GM23338 (cell line): ENCODE data around the gene CMBL. TPM values are rescaled to one million over a fixed set of nuclear protein-coding genes. Genes with fewer than 3 reads are reported as not detected.

Source experiments
- ATAC-seq: fragments of 200-7000 bp; cut with Tn5 transposase; 3 replicates; pipeline ENCODE4 v1.9.1; 2020
- DNase-seq: peaks from one replicate; pipeline ENCODE4 v3.0.0-alpha.2; 2015; ENCODE audit warnings: low spot score
- H2AFZ ChIP-seq: fragments of 200-600 bp; sonication (generic); 2 replicates; pipeline ENCODE4 v1.8.0; 2016; ENCODE audit warnings: antibody characterized with exemption, mild to moderate bottlenecking, moderate library complexity
- H3F3A ChIP-seq: fragments of 200-600 bp; sonication (generic); replicated peaks from 2 replicates; pipeline ENCODE4 v1.8.0; 2017; ENCODE audit warnings: antibody characterized with exemption, mixed run types, low read depth
- H3K27ac ChIP-seq: fragments of 200-600 bp; sonication (generic); 2 replicates; pipeline ENCODE4 v1.6.1; 2016; ENCODE audit warnings: low read depth
- H3K27me3 ChIP-seq: fragments of 200-600 bp; sonication (generic); 2 replicates; pipeline ENCODE4 v1.8.0; 2016; ENCODE audit warnings: mild to moderate bottlenecking, mixed run types, moderate library complexity; ENCODE audit not compliant: insufficient read depth
- H3K36me3 ChIP-seq: fragments of 200-600 bp; sonication (generic); 2 replicates; pipeline ENCODE4 v1.8.0; 2016; ENCODE audit warnings: mild to moderate bottlenecking; ENCODE audit not compliant: insufficient read depth
- H3K4me1 ChIP-seq: fragments of 200-600 bp; sonication (generic); 2 replicates; pipeline ENCODE4 v1.8.0; 2016; ENCODE audit warnings: mild to moderate bottlenecking, moderate library complexity; ENCODE audit not compliant: insufficient read depth
- H3K4me2 ChIP-seq: fragments of 200-600 bp; sonication (generic); 2 replicates; pipeline ENCODE4 v1.7.1; 2017; ENCODE audit warnings: mixed run types
- H3K4me3 ChIP-seq: fragments of 200-600 bp; sonication (generic); 2 replicates; pipeline ENCODE4 v1.6.1; 2016; ENCODE audit warnings: mixed run types
- H3K79me2 ChIP-seq: fragments of 200-600 bp; sonication (generic); replicated peaks from 2 replicates; pipeline ENCODE4 v1.8.0; 2017; ENCODE audit warnings: mild to moderate bottlenecking; ENCODE audit not compliant: insufficient read depth
- H3K9me2 ChIP-seq: fragments of 200-600 bp; sonication (generic); 2 replicates; pipeline ENCODE4 v1.8.0; 2017; ENCODE audit not compliant: insufficient read depth
- H4K20me1 ChIP-seq: fragments of 200-600 bp; sonication (generic); replicated peaks from 2 replicates; pipeline ENCODE4 v1.8.0; 2017; ENCODE audit warnings: mild to moderate bottlenecking; ENCODE audit not compliant: insufficient read depth
- H3K27ac Mint-ChIP-seq: 2 replicates; pipeline ENCODE4 v1.8.0; 2020; ENCODE audit warnings: inconsistent platforms, mild to moderate bottlenecking, moderate library complexity, mixed read lengths
- H3K27me3 Mint-ChIP-seq: 3 replicates; pipeline ENCODE4 v1.8.0; 2022; ENCODE audit warnings: low read depth, mild to moderate bottlenecking, moderate library complexity, mixed read lengths, inconsistent platforms; ENCODE audit not compliant: insufficient read depth, poor library complexity
- H3K36me3 Mint-ChIP-seq: 3 replicates; pipeline ENCODE4 v1.8.0; 2021; ENCODE audit warnings: low read depth, mild to moderate bottlenecking, inconsistent platforms, moderate library complexity, mixed read lengths
- H3K4me1 Mint-ChIP-seq: 3 replicates; pipeline ENCODE4 v1.8.0; 2020; ENCODE audit warnings: mild to moderate bottlenecking, inconsistent platforms, mixed read lengths
- H3K4me3 Mint-ChIP-seq: 3 replicates; pipeline ENCODE4 v1.8.0; 2021; ENCODE audit warnings: moderate library complexity, mild to moderate bottlenecking, inconsistent platforms, mixed read lengths
- H3K9me3 Mint-ChIP-seq: 3 replicates; pipeline ENCODE4 v1.8.0; 2020; ENCODE audit warnings: moderate library complexity, mild to moderate bottlenecking, inconsistent platforms, mixed read lengths
- CREB1 ChIP-seq: fragments of 250-450 bp; sonication (Bioruptor Pico); IDR thresholded peaks from 2 replicates; pipeline ENCODE4 v1.5.0; 2020; ENCODE audit warnings: low read depth, mild to moderate bottlenecking, moderate library complexity
- ETS1 ChIP-seq: IDR thresholded peaks from 2 replicates; pipeline ENCODE4 v1.6.1; 2016; ENCODE audit warnings: antibody characterized with exemption
- EZH2 ChIP-seq: fragments of 200-600 bp; sonication (generic); IDR thresholded peaks from one replicate; pipeline ENCODE4 v1.8.0; 2017; ENCODE audit warnings: antibody characterized with exemption, mild to moderate bottlenecking, low read depth; ENCODE audit not compliant: unreplicated experiment
- EZH2phosphoT487 ChIP-seq: fragments of 200-600 bp; sonication (generic); IDR thresholded peaks from one replicate; pipeline ENCODE4 v1.8.1; 2018; ENCODE audit warnings: antibody characterized with exemption; ENCODE audit not compliant: unreplicated experiment
- JUNB ChIP-seq: IDR thresholded peaks from one replicate; pipeline ENCODE4 v1.6.1; 2016; ENCODE audit warnings: antibody characterized with exemption; ENCODE audit not compliant: unreplicated experiment
- NANOG ChIP-seq: IDR thresholded peaks from 2 replicates; pipeline ENCODE4 v1.6.1; 2016; ENCODE audit warnings: antibody characterized with exemption, borderline replicate concordance
- POLR2AphosphoS5 ChIP-seq: IDR thresholded peaks from 2 replicates; pipeline ENCODE4 v1.6.1; 2016; ENCODE audit warnings: antibody characterized with exemption, low read depth
- STAT1 ChIP-seq: IDR thresholded peaks from one replicate; pipeline ENCODE4 v1.6.1; 2016; ENCODE audit warnings: antibody characterized with exemption; ENCODE audit not compliant: unreplicated experiment
- ZNF114 ChIP-seq: fragments of 250-450 bp; sonication (Bioruptor Pico); IDR thresholded peaks from 2 replicates; pipeline ENCODE4 v1.5.0; 2020; ENCODE audit warnings: mild to moderate bottlenecking, moderate library complexity
- ZNF331 ChIP-seq: fragments of 250-450 bp; sonication (Bioruptor Pico); IDR thresholded peaks from 2 replicates; pipeline ENCODE4 v1.5.0; 2020; ENCODE audit warnings: low read depth, mild to moderate bottlenecking, moderate library complexity
- polyA plus RNA-seq: library from polyadenylated mRNA; unstranded; fragments of >200 nt; fragmentation: Nextera tagmentation; extraction: Ambion mirVana; gene quantifications from 2 replicates; pipeline ENCODE4 v1.2.1, GENCODE V29; 2016
- total RNA-seq: library from RNA; depleted of rRNA; stranded (reverse); fragments of >200 nt; shearing (Covaris generic); gene quantifications from 2 replicates; pipeline ENCODE4 v1.2.3, GENCODE V29; 2014
- TF ChIP-seq, protein P1 (sequence below): IDR thresholded peaks from one replicate; pipeline ENCODE4 v1.6.1; 2018; ENCODE audit warnings: antibody characterized with exemption; ENCODE audit not compliant: unreplicated experiment
- TF ChIP-seq, protein P2 (sequence below): fragments of 250-450 bp; sonication (Bioruptor Pico); IDR thresholded peaks from 2 replicates; pipeline ENCODE4 v1.5.0; 2020; ENCODE audit warnings: mild to moderate bottlenecking, moderate library complexity

Gene CMBL
- total and polyA plus RNA-seq, 2 experiments from 2014 or later, result 13.2 to 24.1 TPM

- Histone ChIP-seq H3K4me2 (peak overlapping the region; percentile 54; the same call in 1 of the 2 replicates), H3K27me3 (no peaks in the 10 kb centered on the region), H3K9me2 (no peaks in the 10 kb centered on the region), H3K27ac (peak overlapping the region; percentile 71), H3K36me3 (no peaks in the 10 kb centered on the region), H3K4me1 (peaks cover 17% of the 10 kb centered on the region), H3K79me2 (no peaks in the 10 kb centered on the region), H3K4me3 (no peak overlapping the region), H3F3A (no peaks in the 10 kb centered on the region), H2AFZ (no peak overlapping the region), H4K20me1 (no peaks in the 10 kb centered on the region)
- Mint-ChIP-seq H3K27me3 (peaks cover 8% of the 10 kb centered on the region), H3K9me3 (peaks cover 3% of the 10 kb centered on the region; the same call in 2 of the 3 replicates), H3K4me3 (no peak overlapping the region), H3K27ac (peak overlapping the region; percentile 22), H3K36me3 (peaks cover 5% of the 10 kb centered on the region), H3K4me1 (peaks cover 20% of the 10 kb centered on the region)
- TF ChIP-seq CREB1 (CRISPR knock-in tag), result no peak
- DNase-seq, result no peak
- peak; percentile 33 for ATAC-seq
These were observed 31.7 kb downstream of the CMBL start for GRCh38 chr5:10275991-10276390.

DNA sequence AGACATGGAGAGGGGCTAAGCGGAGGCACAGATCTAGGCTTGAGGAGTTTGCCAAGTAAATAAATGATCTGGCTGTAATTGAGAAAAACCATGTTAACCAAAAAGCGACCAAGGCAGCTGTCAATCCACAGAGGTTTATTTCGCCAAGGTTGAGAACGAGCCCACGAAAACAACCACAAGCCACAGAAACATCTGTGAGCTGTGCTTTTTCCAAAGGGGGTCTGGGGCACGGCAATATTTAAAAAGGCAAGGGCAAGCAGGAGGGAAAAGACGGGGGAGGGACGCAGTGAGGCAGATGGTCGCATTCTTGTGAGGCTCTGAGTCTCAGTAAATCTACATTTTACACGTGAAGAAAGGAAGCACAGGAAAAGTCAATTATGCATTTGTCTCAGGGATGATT, 32.2 kb downstream of the CMBL start:
- ATAC-seq (peak; percentile 32), DNase-seq (no peak)
- Histone ChIP-seq H3K9me2 (no peaks in the 10 kb centered on the region), H3K36me3 (no peaks in the 10 kb centered on the region), H3K79me2 (no peaks in the 10 kb centered on the region), H2AFZ (no peak overlapping the region), H3K4me1 (peaks cover 18% of the 10 kb centered on the region), H3K4me2 (peak overlapping the region; percentile 54; the same call in 1 of the 2 replicates), H3K27ac (peak overlapping the region; percentile 80; the same call in 1 of the 2 replicates), H3F3A (no peaks in the 10 kb centered on the region), H4K20me1 (no peaks in the 10 kb centered on the region), H3K27me3 (no peaks in the 10 kb centered on the region), H3K4me3 (no peak overlapping the region)
- H3K27me3 Mint-ChIP-seq, result peaks cover 8% of the 10 kb centered on the region
- no peak overlapping the region for H3K4me3 Mint-ChIP-seq
- peaks cover 3% of the 10 kb centered on the region; the same call in 2 of the 3 replicates for H3K9me3 Mint-ChIP-seq
- peaks cover 25% of the 10 kb centered on the region for H3K4me1 Mint-ChIP-seq
- peak overlapping the region; percentile 22 for H3K27ac Mint-ChIP-seq
- H3K36me3 Mint-ChIP-seq, result peaks cover 5% of the 10 kb centered on the region
- TF ChIP-seq ETS1 (no peak), ZNF331 (CRISPR knock-in tag) (no peak), ZNF114 (CRISPR knock-in tag) (no peak), JUNB (no peak), EZH2phosphoT487 (no peak), CREB1 (CRISPR knock-in tag) (no peak), NANOG (no peak), STAT1 (no peak), EZH2 (no peak), POLR2AphosphoS5 (no peak)
- TF ChIP-seq, protein P1, sequence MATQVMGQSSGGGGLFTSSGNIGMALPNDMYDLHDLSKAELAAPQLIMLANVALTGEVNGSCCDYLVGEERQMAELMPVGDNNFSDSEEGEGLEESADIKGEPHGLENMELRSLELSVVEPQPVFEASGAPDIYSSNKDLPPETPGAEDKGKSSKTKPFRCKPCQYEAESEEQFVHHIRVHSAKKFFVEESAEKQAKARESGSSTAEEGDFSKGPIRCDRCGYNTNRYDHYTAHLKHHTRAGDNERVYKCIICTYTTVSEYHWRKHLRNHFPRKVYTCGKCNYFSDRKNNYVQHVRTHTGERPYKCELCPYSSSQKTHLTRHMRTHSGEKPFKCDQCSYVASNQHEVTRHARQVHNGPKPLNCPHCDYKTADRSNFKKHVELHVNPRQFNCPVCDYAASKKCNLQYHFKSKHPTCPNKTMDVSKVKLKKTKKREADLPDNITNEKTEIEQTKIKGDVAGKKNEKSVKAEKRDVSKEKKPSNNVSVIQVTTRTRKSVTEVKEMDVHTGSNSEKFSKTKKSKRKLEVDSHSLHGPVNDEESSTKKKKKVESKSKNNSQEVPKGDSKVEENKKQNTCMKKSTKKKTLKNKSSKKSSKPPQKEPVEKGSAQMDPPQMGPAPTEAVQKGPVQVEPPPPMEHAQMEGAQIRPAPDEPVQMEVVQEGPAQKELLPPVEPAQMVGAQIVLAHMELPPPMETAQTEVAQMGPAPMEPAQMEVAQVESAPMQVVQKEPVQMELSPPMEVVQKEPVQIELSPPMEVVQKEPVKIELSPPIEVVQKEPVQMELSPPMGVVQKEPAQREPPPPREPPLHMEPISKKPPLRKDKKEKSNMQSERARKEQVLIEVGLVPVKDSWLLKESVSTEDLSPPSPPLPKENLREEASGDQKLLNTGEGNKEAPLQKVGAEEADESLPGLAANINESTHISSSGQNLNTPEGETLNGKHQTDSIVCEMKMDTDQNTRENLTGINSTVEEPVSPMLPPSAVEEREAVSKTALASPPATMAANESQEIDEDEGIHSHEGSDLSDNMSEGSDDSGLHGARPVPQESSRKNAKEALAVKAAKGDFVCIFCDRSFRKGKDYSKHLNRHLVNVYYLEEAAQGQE, result no peak
- TF ChIP-seq, protein P2, sequence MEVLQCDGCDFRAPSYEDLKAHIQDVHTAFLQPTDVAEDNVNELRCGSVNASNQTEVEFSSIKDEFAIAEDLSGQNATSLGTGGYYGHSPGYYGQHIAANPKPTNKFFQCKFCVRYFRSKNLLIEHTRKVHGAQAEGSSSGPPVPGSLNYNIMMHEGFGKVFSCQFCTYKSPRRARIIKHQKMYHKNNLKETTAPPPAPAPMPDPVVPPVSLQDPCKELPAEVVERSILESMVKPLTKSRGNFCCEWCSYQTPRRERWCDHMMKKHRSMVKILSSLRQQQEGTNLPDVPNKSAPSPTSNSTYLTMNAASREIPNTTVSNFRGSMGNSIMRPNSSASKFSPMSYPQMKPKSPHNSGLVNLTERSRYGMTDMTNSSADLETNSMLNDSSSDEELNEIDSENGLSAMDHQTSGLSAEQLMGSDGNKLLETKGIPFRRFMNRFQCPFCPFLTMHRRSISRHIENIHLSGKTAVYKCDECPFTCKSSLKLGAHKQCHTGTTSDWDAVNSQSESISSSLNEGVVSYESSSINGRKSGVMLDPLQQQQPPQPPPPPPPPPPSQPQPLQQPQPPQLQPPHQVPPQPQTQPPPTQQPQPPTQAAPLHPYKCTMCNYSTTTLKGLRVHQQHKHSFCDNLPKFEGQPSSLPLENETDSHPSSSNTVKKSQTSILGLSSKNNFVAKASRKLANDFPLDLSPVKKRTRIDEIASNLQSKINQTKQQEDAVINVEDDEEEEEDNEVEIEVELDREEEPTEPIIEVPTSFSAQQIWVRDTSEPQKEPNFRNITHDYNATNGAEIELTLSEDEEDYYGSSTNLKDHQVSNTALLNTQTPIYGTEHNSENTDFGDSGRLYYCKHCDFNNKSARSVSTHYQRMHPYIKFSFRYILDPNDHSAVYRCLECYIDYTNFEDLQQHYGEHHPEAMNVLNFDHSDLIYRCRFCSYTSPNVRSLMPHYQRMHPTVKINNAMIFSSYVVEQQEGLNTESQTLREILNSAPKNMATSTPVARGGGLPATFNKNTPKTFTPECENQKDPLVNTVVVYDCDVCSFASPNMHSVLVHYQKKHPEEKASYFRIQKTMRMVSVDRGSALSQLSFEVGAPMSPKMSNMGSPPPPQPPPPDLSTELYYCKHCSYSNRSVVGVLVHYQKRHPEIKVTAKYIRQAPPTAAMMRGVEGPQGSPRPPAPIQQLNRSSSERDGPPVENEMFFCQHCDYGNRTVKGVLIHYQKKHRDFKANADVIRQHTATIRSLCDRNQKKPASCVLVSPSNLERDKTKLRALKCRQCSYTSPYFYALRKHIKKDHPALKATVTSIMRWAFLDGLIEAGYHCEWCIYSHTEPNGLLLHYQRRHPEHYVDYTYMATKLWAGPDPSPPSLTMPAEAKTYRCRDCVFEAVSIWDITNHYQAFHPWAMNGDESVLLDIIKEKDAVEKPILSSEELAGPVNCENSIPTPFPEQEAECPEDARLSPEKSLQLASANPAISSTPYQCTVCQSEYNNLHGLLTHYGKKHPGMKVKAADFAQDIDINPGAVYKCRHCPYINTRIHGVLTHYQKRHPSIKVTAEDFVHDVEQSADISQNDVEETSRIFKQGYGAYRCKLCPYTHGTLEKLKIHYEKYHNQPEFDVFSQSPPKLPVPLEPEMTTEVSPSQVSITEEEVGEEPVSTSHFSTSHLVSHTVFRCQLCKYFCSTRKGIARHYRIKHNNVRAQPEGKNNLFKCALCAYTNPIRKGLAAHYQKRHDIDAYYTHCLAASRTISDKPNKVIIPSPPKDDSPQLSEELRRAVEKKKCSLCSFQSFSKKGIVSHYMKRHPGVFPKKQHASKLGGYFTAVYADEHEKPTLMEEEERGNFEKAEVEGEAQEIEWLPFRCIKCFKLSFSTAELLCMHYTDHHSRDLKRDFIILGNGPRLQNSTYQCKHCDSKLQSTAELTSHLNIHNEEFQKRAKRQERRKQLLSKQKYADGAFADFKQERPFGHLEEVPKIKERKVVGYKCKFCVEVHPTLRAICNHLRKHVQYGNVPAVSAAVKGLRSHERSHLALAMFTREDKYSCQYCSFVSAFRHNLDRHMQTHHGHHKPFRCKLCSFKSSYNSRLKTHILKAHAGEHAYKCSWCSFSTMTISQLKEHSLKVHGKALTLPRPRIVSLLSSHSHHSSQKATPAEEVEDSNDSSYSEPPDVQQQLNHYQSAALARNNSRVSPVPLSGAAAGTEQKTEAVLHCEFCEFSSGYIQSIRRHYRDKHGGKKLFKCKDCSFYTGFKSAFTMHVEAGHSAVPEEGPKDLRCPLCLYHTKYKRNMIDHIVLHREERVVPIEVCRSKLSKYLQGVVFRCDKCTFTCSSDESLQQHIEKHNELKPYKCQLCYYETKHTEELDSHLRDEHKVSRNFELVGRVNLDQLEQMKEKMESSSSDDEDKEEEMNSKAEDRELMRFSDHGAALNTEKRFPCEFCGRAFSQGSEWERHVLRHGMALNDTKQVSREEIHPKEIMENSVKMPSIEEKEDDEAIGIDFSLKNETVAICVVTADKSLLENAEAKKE (CRISPR knock-in tag), result no peak
